Fibroblast of skin of scalp (primary cell): ENCODE results near the gene ANGEL2.
"Not testable (repeated sequence)": the region's sequence is repeated elsewhere in the genome, so short reads cannot be mapped to it uniquely, and the experiment has no call there.

ENCODE experiments used
- DNase-seq: peaks from one replicate; pipeline ENCODE4 v3.0.0-alpha.2; 2013

ANGEL2 gene

DNA sequence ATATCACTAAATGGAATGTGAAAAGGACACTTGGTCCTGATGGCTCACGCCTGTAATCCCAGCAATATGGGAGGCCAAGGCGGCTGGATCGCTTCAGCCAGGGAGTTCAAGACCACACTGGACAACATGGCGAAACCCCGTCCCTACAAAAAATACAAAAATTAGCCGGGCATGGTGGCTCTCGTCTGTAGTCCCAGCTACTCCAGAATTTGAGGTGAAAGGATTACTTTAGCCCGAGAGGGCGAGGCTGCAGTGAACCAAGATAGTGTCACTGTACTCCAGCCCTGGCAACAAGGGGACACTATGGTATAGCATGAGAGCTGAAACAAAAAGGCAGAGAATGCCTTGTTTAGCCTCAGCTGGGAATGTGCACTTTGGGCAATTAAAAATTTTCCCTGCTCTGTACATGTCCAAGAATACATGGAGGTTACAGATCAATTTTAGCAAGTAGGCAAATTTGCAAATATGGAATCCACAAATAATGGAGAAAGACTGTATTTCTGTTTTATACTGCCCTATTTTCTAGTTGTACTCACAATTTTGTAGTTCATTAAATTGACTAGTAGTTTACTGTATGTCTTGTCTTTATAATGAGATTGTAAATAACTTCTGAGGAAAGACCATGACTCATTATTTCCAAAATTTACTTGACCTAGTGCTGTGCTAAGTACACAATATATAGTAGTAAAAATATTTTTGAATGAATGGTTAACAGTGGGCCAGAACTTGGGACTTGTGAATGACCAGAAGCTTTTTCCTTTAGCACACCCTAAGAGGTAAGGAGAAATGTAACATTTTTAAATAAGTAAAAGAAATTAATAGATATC is 2.0 kb upstream of the ANGEL2 start:
- DNase-seq: no peak

DNA sequence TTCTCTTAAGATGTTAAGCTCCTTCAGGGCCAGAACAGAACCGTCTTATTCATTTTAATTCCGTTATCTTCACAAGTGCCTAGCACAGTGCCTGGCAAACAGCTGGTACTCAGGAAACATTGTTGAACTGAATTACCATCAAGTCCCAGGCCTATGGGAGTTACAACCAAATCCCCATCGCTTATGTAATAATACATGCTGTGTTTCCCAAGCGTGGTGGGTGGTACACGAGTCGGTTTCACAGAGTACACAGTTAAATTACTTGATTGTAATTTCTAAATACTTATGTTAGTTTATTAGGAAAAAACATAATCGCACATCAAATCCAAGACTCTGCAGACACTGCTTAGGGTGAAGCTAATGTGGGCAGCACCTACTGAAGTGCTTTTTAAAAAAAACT is 1.0 kb downstream of the ANGEL2 start:
- DNase-seq: peak; percentile 6

- DNase-seq: no peak
Measured at GRCh38 chr1:213008564-213008963, 7.1 kb downstream of the ANGEL2 start.

GRCh38 chr1:213003256-213003655 is 12.4 kb downstream of the ANGEL2 start:
- DNase-seq: no peak

- DNase-seq: no peak
Measured at GRCh38 chr1:212994926-212995325, 20.7 kb downstream of the ANGEL2 start.

DNA sequence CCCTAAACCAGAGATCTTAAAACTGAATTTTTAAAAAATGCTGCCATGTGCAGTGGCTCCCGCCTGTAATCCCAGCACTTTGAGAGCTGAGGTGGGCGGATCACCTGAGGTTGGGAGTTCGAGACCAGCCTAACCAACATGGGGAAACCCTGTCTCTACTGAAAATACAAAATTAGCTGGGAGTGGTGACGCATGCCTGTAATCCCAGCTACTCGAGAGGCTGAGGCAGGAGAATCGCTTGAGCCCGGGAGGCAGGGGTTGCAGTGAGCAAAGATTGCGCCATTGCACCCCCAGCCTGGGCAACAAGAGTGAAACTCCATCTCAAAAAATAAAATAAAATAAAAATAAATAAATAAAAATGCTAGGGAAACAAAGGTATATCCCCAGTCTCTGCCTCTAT is 21.7 kb downstream of the ANGEL2 start:
- DNase-seq: not testable (repeated sequence)

DNA sequence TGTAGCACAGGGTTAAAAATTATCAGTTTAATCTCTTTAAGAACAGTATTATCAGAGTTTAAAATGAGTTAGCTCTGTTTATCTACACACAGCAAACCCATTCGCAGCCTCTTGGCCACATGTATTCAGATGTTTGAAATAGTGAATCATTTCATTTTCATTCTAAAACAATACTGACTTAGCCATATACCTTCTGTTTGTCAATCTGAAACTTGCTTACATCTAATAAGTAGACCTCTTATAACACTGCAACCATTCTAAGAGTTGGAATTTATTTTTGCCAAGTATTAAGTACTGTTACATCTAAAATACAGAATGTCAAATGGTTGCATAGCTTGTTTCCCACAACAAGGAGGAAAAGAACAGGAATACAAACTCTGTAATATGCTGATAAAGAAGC is 25.4 kb downstream of the ANGEL2 start:
- no peak for DNase-seq

- DNase-seq: no peak
Measured at GRCh38 chr1:212987702-212988322, 27.9 kb downstream of the ANGEL2 start.

DNA sequence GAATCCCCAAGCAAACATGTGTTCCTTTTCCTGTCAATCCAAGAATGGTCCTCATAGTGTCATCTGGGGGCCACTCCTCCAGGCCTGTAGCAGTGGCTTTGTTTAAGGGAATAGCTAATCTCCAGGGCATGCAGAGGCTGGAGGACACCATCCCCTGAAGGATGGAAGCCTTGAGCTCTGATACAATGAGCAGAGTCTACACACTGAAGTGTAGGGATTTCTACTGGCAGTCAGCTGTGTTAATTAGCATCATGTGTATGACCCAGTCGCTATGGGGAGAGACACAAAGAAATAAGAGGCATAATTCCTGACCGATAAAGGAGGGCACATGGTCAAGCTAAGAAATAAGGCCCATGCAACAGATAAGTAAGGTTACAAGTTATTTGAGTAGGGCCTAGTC is 29.1 kb downstream of the ANGEL2 start:
- no peak for DNase-seq

DNA sequence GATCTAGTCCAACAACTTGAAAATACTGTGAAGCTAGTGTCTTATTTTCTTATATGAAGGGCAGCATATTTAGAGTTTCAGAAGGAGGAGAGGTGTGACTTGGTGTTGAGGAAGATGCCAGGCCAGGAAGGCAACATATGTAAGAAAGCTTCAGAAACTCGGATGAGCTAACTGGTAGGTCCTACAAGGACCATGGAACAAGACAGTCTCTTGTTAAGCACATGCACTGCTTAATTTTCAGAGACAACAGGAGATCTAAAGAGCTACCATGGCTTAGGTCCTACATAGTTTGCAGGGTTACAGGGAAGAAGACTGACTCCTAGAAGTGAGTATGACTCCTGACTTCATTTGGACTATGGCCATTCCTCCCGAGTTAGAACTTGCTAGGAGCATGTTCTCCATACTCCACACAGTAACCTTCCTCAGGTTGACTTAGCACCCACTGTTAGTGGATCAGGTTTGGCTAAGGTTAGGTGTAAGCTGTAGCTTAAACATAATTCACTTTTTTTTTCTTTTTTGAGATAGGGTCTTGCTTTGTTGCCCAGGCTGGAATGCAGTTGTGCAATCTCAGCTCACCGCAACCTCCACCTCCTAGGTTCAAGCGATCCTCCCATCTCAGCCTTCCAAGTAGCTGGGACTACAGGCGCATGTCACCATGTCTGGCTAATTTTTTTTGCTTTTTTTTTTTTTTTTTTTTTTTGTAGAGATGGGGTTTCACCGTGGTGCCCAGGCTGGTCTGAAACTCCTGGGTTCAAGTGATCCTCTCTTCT is 31.0 kb downstream of the ANGEL2 start:
- DNase-seq: no peak

DNA sequence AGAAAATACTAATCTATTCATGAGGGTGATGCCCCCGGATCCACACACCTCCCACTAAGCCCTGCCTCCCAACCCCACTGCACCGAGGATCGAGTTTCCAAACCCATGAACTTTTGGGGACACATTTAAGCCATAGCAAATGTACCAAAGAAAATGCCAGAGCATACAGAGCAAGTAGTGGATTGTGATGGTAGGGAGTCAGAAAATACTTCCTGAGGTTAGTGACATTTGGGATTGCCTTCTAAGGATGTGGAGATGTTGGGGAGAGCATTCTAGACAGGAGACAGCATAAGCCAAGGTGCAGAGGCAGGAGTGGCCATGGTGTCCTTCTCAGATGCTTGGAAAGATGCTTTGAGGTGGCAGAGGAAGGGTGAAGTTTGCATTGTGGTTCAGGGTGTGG is 32.2 kb downstream of the ANGEL2 start:
- no peak for DNase-seq

- no peak for DNase-seq
Measured at GRCh38 chr1:212982430-212983152, 33.1 kb downstream of the ANGEL2 start.

- DNase-seq: no peak
Measured at GRCh38 chr1:212981571-212982328, 33.9 kb downstream of the ANGEL2 start.

- DNase-seq: no peak
Measured at GRCh38 chr1:212981025-212981495, 34.6 kb downstream of the ANGEL2 start.

GRCh38 chr1:212980123-212980785 is 35.4 kb downstream of the ANGEL2 start:
- DNase-seq: peak; percentile 19

- no peak for DNase-seq
Measured at GRCh38 chr1:212979340-212980122, 36.1 kb downstream of the ANGEL2 start.

GRCh38 chr1:212977781-212978645 is 37.7 kb downstream of the ANGEL2 start:
- DNase-seq: no peak

DNA sequence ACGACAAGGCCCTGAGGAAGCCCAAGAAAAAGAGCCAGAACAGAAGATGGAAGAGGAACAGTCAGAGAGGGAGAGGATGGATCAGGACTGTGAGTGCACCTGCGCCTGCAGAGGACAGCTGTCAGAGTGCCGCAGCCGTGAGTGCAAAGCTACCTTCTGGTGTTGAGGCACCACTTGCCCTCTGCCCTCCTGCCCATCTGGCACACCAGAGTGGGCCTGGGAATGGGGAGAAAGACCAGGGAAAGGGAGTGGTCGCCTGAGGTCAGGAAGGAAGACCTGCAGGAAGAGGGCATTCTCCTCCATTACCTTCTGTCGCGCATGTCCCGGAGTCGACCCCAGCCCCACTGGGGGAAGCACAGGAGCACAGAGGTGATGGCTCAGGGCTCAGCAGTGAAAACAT is 39.1 kb downstream of the ANGEL2 start:
- DNase-seq: no peak

GRCh38 chr1:212975111-212975918 is 40.4 kb downstream of the ANGEL2 start:
- no peak for DNase-seq
